Stimulated activated CD8-positive, alpha-beta memory T cell treated with anti-CD3 and anti-CD28 coated beads, Interleukin-2, amount 100 ng/mL, for 48 hours (primary cell): ENCODE data around the gene PRKCE.
"Not testable (repeated sequence)": the region's sequence is repeated elsewhere in the genome, so short reads cannot be mapped to it uniquely, and the experiment has no call there.

Experiments used
- DNase-seq, 2 donors: peaks; one replicate each; pipeline ENCODE4 v3.0.0-alpha.2; 2020; ENCODE audit warnings: low read depth in 2 of 2

The PRKCE gene

DNA sequence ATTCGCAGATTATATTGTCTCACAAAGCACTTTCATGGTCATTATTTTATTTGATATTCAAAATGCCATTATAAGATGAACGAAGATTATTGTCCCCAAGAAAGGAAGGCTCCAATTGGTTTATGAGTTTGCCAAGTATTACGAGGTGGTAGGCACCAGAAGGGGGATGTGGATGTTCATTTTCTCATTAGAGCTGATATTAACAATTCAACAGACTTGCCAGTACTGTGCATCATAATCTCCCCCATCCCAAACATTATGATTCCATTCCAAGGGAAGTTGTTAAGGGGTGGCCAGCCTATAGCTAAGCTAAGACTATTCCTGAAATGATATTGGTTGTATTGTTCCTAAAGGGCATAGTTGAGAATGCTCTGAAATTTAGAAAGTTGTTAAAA, 257.7 kb downstream of the PRKCE start:
- DNase-seq, result no peak

GRCh38 chr2:45909677-45910191, 258.3 kb downstream of the PRKCE start:
- no peak for DNase-seq

GRCh38 chr2:45910473-45911060, 259.1 kb downstream of the PRKCE start:
- no peak for DNase-seq

DNA sequence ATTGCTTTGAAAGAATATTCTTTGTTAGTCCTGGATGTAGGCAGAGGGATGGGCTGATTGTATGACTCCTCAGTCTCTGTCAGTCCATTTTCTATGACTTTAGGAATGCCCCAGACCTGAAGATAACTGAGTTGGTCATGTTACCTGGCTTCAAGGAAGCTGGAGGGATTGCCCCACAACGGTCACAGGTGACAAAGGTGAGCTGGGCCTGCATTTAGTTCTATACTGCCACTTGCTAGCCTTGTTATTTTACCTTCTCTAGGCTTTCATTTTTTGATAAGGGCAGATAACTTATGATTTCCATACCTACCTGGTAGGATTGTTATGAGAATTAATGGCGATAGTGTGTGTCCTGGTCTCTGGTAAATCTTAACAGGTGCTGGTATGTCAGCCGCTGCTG, 260.1 kb downstream of the PRKCE start:
- DNase-seq, result no peak

GRCh38 chr2:45912109-45912508, 260.6 kb downstream of the PRKCE start:
- no peak for DNase-seq

- no peak for DNase-seq
Measured at GRCh38 chr2:45913539-45913938, 262.1 kb downstream of the PRKCE start.

DNA sequence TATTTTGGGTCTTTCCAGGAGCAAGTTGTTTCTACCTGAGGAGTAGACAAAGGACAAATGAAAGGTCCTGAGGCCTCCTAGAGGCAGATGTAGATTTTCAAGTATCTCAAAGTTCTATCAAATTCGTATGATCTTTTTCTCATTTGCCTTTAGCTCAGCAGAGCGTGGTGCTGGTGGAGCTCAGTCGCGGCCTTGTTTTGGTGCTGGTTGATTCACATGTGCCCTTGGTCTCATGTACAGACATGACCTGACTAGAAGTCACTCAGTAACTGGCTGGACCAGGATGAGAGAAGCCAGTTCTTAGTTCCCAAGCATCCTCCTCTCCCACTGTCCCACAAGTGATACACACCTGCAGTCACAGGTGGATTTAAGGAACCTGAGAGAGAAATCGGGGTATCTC, 264.0 kb downstream of the PRKCE start:
- no peak for DNase-seq

GRCh38 chr2:45917561-45918176, 266.2 kb downstream of the PRKCE start:
- not testable (repeated sequence) for DNase-seq

GRCh38 chr2:45918463-45919159, 267.1 kb downstream of the PRKCE start:
- no peak for DNase-seq

DNA sequence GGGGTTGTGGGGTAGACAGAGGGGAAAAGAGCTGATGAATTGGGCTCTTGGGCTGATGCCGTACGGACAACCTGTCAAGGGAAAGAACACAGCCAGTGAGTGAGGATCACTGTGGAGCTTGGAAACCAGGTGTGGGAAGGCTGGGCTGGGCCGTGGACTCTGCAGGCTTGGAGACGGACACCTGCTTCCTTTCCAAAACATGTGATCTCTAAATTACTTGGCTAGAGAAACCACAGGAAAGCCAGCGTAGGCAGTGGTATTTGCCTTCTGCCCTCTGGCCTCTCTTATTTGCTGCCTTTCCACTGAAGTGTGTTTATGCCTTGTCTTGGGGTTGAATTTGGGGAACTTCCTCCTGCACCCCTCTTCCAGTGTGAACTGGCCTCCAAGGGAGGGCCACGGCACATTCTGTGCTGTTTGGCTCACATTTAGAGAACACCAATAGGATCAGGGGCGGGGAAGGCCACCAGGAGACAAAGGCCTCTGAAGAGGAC, 267.7 kb downstream of the PRKCE start:
- DNase-seq, result no peak

GRCh38 chr2:45919711-45920111, 268.2 kb downstream of the PRKCE start:
- DNase-seq, result no peak

- DNase-seq, result no peak
Measured at GRCh38 chr2:45921921-45922320, 270.4 kb downstream of the PRKCE start.

- DNase-seq, result no peak
Measured at GRCh38 chr2:45922577-45922988, 271.1 kb downstream of the PRKCE start.

DNA sequence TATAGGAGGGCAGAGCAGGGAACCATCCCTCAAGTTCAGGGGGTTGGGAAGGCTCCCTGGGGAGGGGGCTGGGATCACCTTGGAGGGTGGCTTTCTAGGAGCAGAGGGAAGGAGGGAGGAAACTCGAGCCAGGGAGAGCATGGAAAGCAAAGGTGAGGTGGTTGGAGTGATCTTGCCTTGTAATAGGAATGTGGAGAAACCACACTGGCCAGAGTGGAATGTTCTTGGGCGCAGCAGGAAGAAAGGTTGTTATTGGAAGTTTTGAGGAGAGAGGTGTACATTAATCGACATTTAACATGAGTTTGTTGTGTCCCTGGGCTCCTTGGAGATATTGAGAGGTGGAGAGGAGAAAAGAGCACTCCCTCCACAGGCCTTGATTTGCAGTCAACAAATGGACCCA, 272.2 kb downstream of the PRKCE start:
- no peak for DNase-seq

DNA sequence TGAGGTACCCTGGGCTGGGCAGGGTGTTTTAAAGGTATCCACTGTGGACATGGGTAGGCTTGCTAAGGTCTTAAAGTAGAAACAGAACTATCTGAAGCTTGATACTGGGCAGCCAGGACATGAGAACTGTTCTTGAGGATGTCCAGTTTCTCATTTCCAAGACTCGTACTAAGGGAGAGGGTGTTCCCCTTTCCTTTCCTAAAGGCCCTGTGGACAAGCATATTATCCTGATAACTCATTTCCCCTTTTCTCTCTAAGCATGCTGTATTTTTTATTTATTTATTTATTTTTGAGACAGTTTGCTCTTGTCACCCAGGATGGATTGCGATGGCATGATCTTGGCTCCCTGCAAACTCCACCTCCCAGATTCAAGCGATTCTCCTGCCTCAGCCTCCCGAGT, 273.6 kb downstream of the PRKCE start:
- no peak for DNase-seq

DNA sequence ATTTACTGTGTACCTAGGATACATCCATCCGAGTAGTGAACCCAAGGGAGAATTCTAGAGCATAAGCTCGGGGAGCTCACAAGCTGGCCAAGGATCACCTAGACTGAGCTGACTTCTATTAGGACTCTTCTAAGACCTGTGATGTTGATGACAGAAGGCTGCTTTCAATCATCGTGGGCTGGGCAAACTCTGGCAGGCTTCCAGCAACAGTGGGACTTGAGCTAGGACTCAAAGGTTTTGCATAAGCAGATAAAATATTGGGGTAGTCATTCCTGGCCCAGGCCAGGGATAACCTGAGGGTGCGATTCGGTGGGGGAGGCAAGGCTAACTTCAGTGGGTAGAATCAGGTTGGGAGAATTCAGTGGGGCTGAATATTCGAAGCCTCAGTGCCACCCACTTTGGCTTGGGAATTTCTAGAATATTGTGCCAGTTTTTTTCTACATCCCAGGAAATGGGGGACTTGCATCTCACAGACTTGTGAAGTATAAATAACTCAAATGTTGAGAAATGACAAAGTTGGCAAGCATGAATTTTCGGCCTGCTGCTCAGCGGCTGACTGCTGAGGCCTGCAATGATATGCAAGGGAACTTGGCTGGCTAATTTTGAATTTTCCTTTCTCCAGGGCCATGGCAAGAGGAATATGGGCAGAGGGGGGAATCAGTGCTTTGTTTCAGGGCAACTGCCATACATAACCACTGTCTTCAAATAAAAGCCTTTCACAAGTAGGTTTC, 274.3 kb downstream of the PRKCE start:
- no peak for DNase-seq

DNA sequence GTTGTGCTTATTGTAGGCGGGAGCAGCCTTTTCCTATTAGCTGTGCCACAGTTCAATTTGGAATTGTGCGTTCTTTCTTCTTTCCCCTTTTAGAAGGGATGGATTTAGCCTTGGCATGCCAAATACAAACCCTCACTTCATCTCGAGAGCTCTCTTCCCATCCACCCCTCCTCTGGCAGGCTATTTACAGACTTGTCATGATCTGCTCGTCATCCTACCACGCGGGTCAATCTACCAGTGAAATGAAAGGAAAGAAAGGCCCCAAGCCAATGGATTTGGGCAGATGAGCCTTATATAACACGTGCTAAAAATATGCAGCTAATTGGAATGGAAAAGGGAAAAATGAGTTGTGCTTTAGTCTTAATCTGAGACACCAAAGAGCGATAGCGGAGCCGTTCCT, 277.5 kb downstream of the PRKCE start:
- DNase-seq, result no peak

- DNase-seq, result no peak
Measured at GRCh38 chr2:45929674-45930395, 278.4 kb downstream of the PRKCE start.

DNA sequence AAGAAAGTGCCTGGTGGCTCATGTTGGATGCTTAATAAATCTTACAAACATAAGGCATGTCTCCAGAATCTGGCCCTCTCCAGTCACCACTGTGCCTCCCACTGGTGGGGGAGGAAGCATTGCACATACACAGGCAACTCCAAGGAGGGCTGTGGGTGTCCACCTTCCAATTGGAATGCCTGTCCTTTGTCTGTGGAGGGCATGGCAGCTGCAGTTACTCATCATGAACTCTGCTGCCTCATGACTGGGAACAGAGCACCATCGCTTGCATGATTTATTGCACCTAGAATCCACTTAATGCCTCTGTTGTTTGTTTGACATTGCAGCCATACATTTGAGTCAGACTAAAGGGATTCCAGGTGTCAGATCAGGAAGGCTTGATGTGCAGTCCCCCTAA, 278.9 kb downstream of the PRKCE start:
- DNase-seq, result no peak

- DNase-seq, result no peak
Measured at GRCh38 chr2:45932278-45932975, 281.0 kb downstream of the PRKCE start.
